Gastrocnemius medialis (tissue), 4 donors: Measurements from ENCODE around the gene USP34. TPM values are rescaled to one million over a fixed set of nuclear protein-coding genes. Genes with fewer than 3 reads are reported as not detected.
A peak's percentile ranks its signal among the peaks of the same experiment; 100 is the strongest.

ENCODE experiments used
- ATAC-seq, 2 donors: fragments of 150-250 bp; one replicate each; pipeline ENCODE4 v1.9.1; 2016
- DNase-seq, 2 donors: peaks; one replicate each; pipeline ENCODE4 v3.0.0-alpha.2; 2019
- H3K27ac ChIP-seq, 4 donors: fragments of 200-600 bp; sonication (generic); 1 replicate in 1 of 4; 2 replicates in 3 of 4; pipeline ENCODE4 v1.5.1; 2016 to 2018; ENCODE audit warnings: mild to moderate bottlenecking in 2 of 4, moderate library complexity in 1 of 4
- H3K27me3 ChIP-seq, 3 donors: fragments of 200-600 bp; sonication (generic) in 2 of 3; 1 replicate in 1 of 3; 2 replicates in 2 of 3; pipeline versions ENCODE4 v1.5.1 to v1.6.0; 2016 to 2019; ENCODE audit warnings: mild to moderate bottlenecking in 1 of 3, moderate library complexity in 1 of 3
- H3K36me3 ChIP-seq, 2 donors: fragments of 200-600 bp; sonication (generic) in 1 of 2; one replicate each; pipeline ENCODE4 v1.5.1; 2017 to 2018
- H3K4me1 ChIP-seq, 2 donors: fragments of 200-600 bp; sonication (generic) in 1 of 2; one replicate each; pipeline ENCODE4 v1.5.1; 2016 to 2017; ENCODE audit warnings: mild to moderate bottlenecking in 2 of 2
- H3K4me3 ChIP-seq, 4 donors: fragments of 200-600 bp; sonication (generic) in 3 of 4; 1 replicate in 1 of 4; 2 replicates in 3 of 4; pipeline ENCODE4 v1.5.1; 2016 to 2019; ENCODE audit warnings: mild to moderate bottlenecking in 2 of 4
- H3K9me3 ChIP-seq, 3 donors: fragments of 200-600 bp; sonication (generic) in 2 of 3; 1 replicate in 1 of 3; 2 replicates in 2 of 3; pipeline ENCODE4 v1.5.1; 2016 to 2019
- POLR2A ChIP-seq, 2 donors: fragments of 450-650 bp; IDR thresholded peaks; one replicate each; pipeline ENCODE4 v1.6.1; 2017; ENCODE audit warnings: antibody characterized with exemption in 2 of 2, mild to moderate bottlenecking in 2 of 2, moderate library complexity in 2 of 2
- in situ Hi-C, 4 donors: fragments of 200-750 bp; cut with MboI; loops; one replicate each; pipeline versions ENCODE4 v1.15.0 to v1.8.0; 2017; ENCODE audit warnings: low sequenced_read_pairs in 4 of 4
- intact Hi-C: fragments of 100-400 bp; cut with DNase I; formaldehyde crosslinking; loops from one replicate; pipeline ENCODE4 v1.15.1; 2023; ENCODE audit warnings: low total_unique reads
- total RNA-seq, 4 donors: library from RNA; depleted of rRNA; stranded (reverse); fragments of >200 nt; gene quantifications; one replicate each; pipeline versions ENCODE4 v1.1.0 to v1.2.3, GENCODE V29; 2016
- TF ChIP-seq, protein P1 (sequence below), 5 experiments: fragments of 450-650 bp in 3 of 5; fragments of 200-600 bp in 2 of 5; sonication (generic) in 2 of 5; IDR thresholded peaks in 4 of 5; conservative IDR thresholded peaks in 1 of 5; 1 replicate in 4 of 5; 2 replicates in 1 of 5; pipeline ENCODE4 v1.5.1; 2016 to 2019; ENCODE audit warnings: antibody characterized with exemption in 5 of 5, mild to moderate bottlenecking in 3 of 5, moderate library complexity in 3 of 5

The USP34 gene
- total RNA-seq, 4 donors from 2014 or later, result 64.5 to 150 (median 76.3) TPM

DNA sequence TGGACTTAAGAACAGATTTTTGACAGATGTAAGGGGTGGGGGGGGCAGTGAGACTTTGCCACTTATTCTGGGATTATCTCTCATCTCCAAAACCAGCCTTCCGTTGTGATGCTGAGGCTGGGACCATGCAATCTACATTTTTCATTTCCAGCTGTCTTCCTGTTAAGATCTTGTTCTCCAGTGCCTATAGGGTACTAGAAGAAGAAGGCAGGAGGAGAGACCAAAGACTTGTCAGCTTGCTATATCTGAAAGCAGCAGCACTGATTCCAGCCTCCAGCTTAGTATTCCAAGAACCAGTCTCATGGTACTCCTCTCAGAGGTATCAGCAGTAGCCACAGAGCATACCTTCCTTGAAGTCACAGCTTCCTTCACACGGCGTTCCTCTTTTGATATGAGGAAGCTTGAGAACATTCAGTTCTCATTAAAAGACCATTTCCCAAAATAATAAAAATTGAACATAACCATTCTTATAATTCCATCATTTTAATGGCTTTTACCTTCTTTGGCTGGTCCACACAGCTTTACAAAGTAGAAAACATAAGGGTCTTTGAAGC lies 49.8 kb downstream of the USP34 start:
- ATAC-seq (peak; percentile 27 to 34), DNase-seq (no peak)
- no peaks in the 10 kb centered on the region for H3K9me3 ChIP-seq
- no peaks in the 10 kb centered on the region for H3K36me3 ChIP-seq
- H3K27ac ChIP-seq, result peak overlapping the region in 3 of 4 donors; percentile 16 to 38 (median 18)
- in situ Hi-C loops (no loop called here), intact Hi-C loops (no loop called here)
- peaks cover 18 to 36% of the 10 kb centered on the region in 2 donors for H3K4me1 ChIP-seq
- no peaks in the 10 kb centered on the region for H3K27me3 ChIP-seq
- H3K4me3 ChIP-seq, result no peak overlapping the region
- TF ChIP-seq, protein P1, sequence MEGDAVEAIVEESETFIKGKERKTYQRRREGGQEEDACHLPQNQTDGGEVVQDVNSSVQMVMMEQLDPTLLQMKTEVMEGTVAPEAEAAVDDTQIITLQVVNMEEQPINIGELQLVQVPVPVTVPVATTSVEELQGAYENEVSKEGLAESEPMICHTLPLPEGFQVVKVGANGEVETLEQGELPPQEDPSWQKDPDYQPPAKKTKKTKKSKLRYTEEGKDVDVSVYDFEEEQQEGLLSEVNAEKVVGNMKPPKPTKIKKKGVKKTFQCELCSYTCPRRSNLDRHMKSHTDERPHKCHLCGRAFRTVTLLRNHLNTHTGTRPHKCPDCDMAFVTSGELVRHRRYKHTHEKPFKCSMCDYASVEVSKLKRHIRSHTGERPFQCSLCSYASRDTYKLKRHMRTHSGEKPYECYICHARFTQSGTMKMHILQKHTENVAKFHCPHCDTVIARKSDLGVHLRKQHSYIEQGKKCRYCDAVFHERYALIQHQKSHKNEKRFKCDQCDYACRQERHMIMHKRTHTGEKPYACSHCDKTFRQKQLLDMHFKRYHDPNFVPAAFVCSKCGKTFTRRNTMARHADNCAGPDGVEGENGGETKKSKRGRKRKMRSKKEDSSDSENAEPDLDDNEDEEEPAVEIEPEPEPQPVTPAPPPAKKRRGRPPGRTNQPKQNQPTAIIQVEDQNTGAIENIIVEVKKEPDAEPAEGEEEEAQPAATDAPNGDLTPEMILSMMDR (IDR thresholded peaks at IDR 0.05 in 4 of 5, conservative IDR thresholded peaks at IDR 0.05 in 1 of 5), result no peak
- no peak for TF ChIP-seq POLR2A (IDR thresholded peaks at IDR 0.05)

DNA sequence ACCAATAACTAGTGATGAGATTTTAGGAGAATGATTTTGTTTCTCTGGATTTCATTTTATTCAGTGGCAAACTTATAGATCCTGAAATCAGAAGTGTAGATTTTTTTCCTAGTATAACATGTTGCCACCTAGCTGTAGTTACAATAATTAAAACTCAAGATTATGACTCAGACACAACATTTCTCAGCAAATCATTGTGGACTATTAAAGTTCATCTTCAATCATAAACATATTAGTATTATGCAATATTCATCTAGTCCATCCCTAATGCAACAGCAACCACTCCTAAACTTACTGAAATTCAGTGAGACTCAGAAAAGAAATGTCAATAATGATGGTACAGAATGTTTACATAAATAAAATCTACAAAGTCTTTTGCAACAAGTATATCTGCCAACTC lies 51.3 kb downstream of the USP34 start:
- intact Hi-C loops (no loop called here), in situ Hi-C loops (no loop called here)
- TF ChIP-seq, protein P1 (IDR thresholded peaks at IDR 0.05 in 4 of 5, conservative IDR thresholded peaks at IDR 0.05 in 1 of 5), result no peak
- no peak for TF ChIP-seq POLR2A (IDR thresholded peaks at IDR 0.05)
- no peak overlapping the region for H3K4me3 ChIP-seq
- H3K4me1 ChIP-seq, result peaks cover 29 to 50% of the 10 kb centered on the region in 2 donors
- H3K27me3 ChIP-seq, result no peaks in the 10 kb centered on the region
- DNase-seq (no peak), ATAC-seq (no peak)
- H3K9me3 ChIP-seq, result no peaks in the 10 kb centered on the region
- H3K27ac ChIP-seq, result no peak overlapping the region
- no peaks in the 10 kb centered on the region for H3K36me3 ChIP-seq

DNA sequence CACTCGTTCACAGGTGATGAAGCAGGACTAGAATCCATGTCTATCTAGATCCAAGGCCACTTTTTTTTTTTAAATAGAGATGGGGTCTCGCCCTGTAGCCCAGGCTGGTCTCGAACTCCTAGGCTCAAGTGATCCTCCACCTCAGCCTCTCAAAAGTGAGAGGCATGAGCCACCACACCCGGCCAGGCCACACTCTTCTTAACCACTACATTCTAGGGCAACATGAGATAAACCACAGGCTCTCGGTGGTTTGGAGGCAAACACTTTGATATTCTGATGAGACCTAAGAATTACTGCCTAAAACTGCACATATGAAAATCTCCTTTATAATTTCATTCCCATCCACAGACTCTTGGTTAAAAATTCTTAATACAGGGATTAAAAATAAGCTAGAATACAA lies 51.8 kb downstream of the USP34 start:
- DNase-seq, result no peak
- no peak for ATAC-seq
- Histone ChIP-seq H3K27ac (no peak overlapping the region), H3K4me3 (no peak overlapping the region), H3K36me3 (no peaks in the 10 kb centered on the region), H3K4me1 (peaks cover 26 to 47% of the 10 kb centered on the region in 2 donors), H3K27me3 (no peaks in the 10 kb centered on the region), H3K9me3 (no peaks in the 10 kb centered on the region)
- TF ChIP-seq POLR2A (IDR thresholded peaks at IDR 0.05), result no peak
- TF ChIP-seq, protein P1 (IDR thresholded peaks at IDR 0.05 in 4 of 5, conservative IDR thresholded peaks at IDR 0.05 in 1 of 5), result no peak
- intact Hi-C loops (no loop called here), in situ Hi-C loops (no loop called here)

DNA sequence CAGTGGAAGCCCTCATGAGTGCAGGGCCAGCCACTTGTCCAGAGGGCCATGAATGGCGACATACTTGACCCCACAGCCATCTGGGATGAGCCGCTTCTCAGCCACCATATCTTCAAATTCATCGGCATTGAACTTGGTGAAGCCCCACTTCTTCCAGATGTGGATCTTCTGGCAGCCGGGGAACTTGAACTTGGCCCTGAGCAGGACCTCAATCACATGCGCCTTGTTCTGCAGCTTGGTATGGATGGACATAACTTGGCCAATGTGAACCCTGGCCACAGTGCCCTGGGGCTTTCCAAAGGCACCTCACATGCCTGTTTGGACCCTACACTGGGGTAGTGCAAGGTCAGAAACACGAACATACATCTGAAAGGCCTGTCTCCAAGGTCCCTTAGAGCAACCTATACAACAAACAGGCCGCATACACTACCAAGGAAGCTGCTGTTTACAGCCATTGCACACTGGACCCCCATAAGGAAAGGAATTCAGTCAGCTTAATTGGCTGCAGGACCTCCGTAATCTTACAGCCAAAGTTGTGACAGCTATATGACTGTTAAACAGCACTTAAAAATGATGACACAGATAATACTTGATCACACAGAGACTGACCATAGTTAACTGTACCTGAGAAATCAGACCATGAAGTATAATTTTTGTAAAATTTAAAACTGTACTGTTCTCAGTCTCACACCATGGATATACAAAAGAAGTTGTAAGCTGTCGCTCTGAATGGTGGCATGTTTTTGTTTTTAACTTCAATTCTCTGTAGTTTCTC lies 53.8 kb downstream of the USP34 start:
- DNase-seq, result no peak
- H3K4me3 ChIP-seq, result no peak overlapping the region
- peaks cover 19 to 28% of the 10 kb centered on the region in 2 donors for H3K4me1 ChIP-seq
- no peak overlapping the region for H3K27ac ChIP-seq
- ATAC-seq, result no peak
- H3K9me3 ChIP-seq, result no peaks in the 10 kb centered on the region
- TF ChIP-seq POLR2A (IDR thresholded peaks at IDR 0.05), result no peak
- TF ChIP-seq, protein P1 (IDR thresholded peaks at IDR 0.05 in 4 of 5, conservative IDR thresholded peaks at IDR 0.05 in 1 of 5), result no peak
- H3K27me3 ChIP-seq, result no peaks in the 10 kb centered on the region
- H3K36me3 ChIP-seq, result no peaks in the 10 kb centered on the region
- in situ Hi-C loops, result no loop called here
- intact Hi-C loops, result no loop called here
